ENCODE results near the gene SCIMP.
"Not testable (repeated sequence)": the region's sequence is repeated elsewhere in the genome, so short reads cannot be mapped to it uniquely, and the experiment has no call there.

SCIMP gene

GRCh38 chr17:5237541-5238016 lies 2.9 kb upstream of the SCIMP start:
- peak; percentile 45 for DNase-seq

GRCh38 chr17:5236938-5237540 lies 2.4 kb upstream of the SCIMP start:
- no peak for DNase-seq

GRCh38 chr17:5233492-5233891 lies 1.2 kb downstream of the SCIMP start:
- not testable (repeated sequence) for DNase-seq

- no peak for DNase-seq
These were observed 7.5 kb downstream of the SCIMP start for GRCh38 chr17:5226940-5227878.

- DNase-seq, result no peak
These were observed 8.8 kb downstream of the SCIMP start for GRCh38 chr17:5225668-5226457.

GRCh38 chr17:5221912-5222311 lies 12.7 kb downstream of the SCIMP start:
- not testable (repeated sequence) for DNase-seq

GRCh38 chr17:5220074-5220473 lies 14.6 kb downstream of the SCIMP start:
- DNase-seq, result no peak

- no peak for DNase-seq
These were observed 15.1 kb downstream of the SCIMP start for GRCh38 chr17:5219536-5219935.

GRCh38 chr17:5217562-5217961 lies 17.1 kb downstream of the SCIMP start:
- DNase-seq, result not testable (repeated sequence)

GRCh38 chr17:5211458-5211857 lies 23.2 kb downstream of the SCIMP start:
- DNase-seq, result no peak

GRCh38 chr17:5210614-5211252 lies 23.9 kb downstream of the SCIMP start:
- no peak for DNase-seq

- no peak for DNase-seq
These were observed 24.6 kb downstream of the SCIMP start for GRCh38 chr17:5210091-5210490.

GRCh38 chr17:5209396-5209795 lies 25.3 kb downstream of the SCIMP start:
- no peak for DNase-seq

GRCh38 chr17:5203908-5204294 lies 30.8 kb downstream of the SCIMP start:
- DNase-seq, result no peak

GRCh38 chr17:5203178-5203907 lies 31.3 kb downstream of the SCIMP start:
- DNase-seq, result no peak

GRCh38 chr17:5201011-5201410 lies 33.6 kb downstream of the SCIMP start:
- DNase-seq, result no peak

- no peak for DNase-seq
These were observed 34.3 kb downstream of the SCIMP start for GRCh38 chr17:5200360-5200759.

GRCh38 chr17:5198472-5198871 lies 36.2 kb downstream of the SCIMP start:
- DNase-seq, result no peak

- DNase-seq, result no peak
These were observed 40.3 kb downstream of the SCIMP start for GRCh38 chr17:5194346-5194745.

GRCh38 chr17:5191541-5192417 lies 42.9 kb downstream of the SCIMP start, which contains the start of gene ZNF594:
ZNF594 (minus strand) TSS chr17:5191868; CDS start chr17:5184256, 7,612 bp downstream.
- peak; percentile 95 for DNase-seq

GRCh38 chr17:5184288-5184687 lies 50.4 kb downstream of the SCIMP start:
- DNase-seq, result no peak
